ENCODE data around the gene TAS1R1.

- TF ChIP-seq POLR2AphosphoS5 (IDR thresholded peaks at IDR 0.05; ENCODE audit: borderline replicate concordance, low read depth, low read length) (no peak), EZH2 (IDR thresholded peaks at IDR 0.05) (no peak)
These were observed 24.5 kb upstream of the TAS1R1 start for GRCh38 chr1:6530504-6531160.

Data from SK-N-MC (cell line).